ENCODE results near the gene FBXO2. TPM values are rescaled to one million over a fixed set of nuclear protein-coding genes. Genes with fewer than 3 reads are reported as not detected.

The FBXO2 gene
- total and polyA plus RNA-seq, 10 donors = 2.1 to 6.7 (median 4.6) TPM

- intact Hi-C loops (cut with DNase I; ENCODE audit: low total_unique reads) = no loop called here
- peaks cover 0 to 63% (median 55%) of the 10 kb centered on the region in 6 donors for H3K36me3 ChIP-seq
- no peak overlapping the region for H3K27ac ChIP-seq
- H3K4me1 ChIP-seq = peaks cover 4 to 37% (median 20%) of the 10 kb centered on the region in 6 donors
- no peak for TF ChIP-seq POLR2AphosphoS5 (IDR thresholded peaks at IDR 0.05)
- TF ChIP-seq POLR2A (IDR thresholded peaks at IDR 0.05) = no peak
- TF ChIP-seq CTCF (IDR thresholded peaks at IDR 0.05 in 8 of 11, conservative IDR thresholded peaks at IDR 0.05 in 3 of 11) = no peak
- H3K27me3 ChIP-seq (replicated peaks in 1 of 7) = no peaks in the 10 kb centered on the region
- DNase-seq = no peak
- 84 to 92% (median 88%) methylated on average over 10 of the region's 10 CpGs for WGBS, 5 donors
- no peaks in the 10 kb centered on the region for H3K9me3 ChIP-seq
- H3K4me3 ChIP-seq = no peak overlapping the region
Measured at GRCh38 chr1:11676386-11677103, 22.3 kb upstream of the FBXO2 start.

- intact Hi-C loops (cut with DNase I; ENCODE audit: low total_unique reads) = no loop called here
- peaks cover 3 to 42% (median 23%) of the 10 kb centered on the region in 6 donors for H3K4me1 ChIP-seq
- no peak overlapping the region for H3K4me3 ChIP-seq
- 90 to 98% (median 97%) methylated on average over 6 to 10 of the region's 10 CpGs for WGBS, 5 donors
- H3K27me3 ChIP-seq (replicated peaks in 1 of 7) = no peaks in the 10 kb centered on the region
- peaks cover 0 to 75% (median 56%) of the 10 kb centered on the region in 6 donors for H3K36me3 ChIP-seq
- no peak for DNase-seq
- peak in 1 of 3 donors; percentile 35 for TF ChIP-seq POLR2AphosphoS5 (IDR thresholded peaks at IDR 0.05)
- TF ChIP-seq POLR2A (IDR thresholded peaks at IDR 0.05) = no peak
- no peaks in the 10 kb centered on the region for H3K9me3 ChIP-seq
- no peak overlapping the region for H3K27ac ChIP-seq
Measured at GRCh38 chr1:11675325-11675724, 21.1 kb upstream of the FBXO2 start.

- Histone ChIP-seq H3K36me3 (peaks cover 0 to 83% (median 56%) of the 10 kb centered on the region in 6 donors), H3K9me3 (no peaks in the 10 kb centered on the region), H3K4me1 (peaks cover 0 to 37% (median 15%) of the 10 kb centered on the region in 6 donors), H3K4me3 (no peak overlapping the region), H3K27me3 (replicated peaks in 1 of 7) (no peaks in the 10 kb centered on the region), H3K27ac (no peak overlapping the region)
- intact Hi-C loops (cut with DNase I; ENCODE audit: low total_unique reads) = no loop called here
- DNase-seq = no peak
- TF ChIP-seq POLR2AphosphoS5 (IDR thresholded peaks at IDR 0.05) (peak in 1 of 3 donors; percentile 28), POLR2A (IDR thresholded peaks at IDR 0.05) (no peak)
- 95 to 98% (median 96%) methylated on average over 7 to 14 of the region's 14 CpGs for WGBS, 5 donors
Measured at GRCh38 chr1:11674488-11674887, 20.3 kb upstream of the FBXO2 start.

GRCh38 chr1:11673089-11673769 lies 19.0 kb upstream of the FBXO2 start:
- no peak for DNase-seq
- Histone ChIP-seq H3K4me1 (peaks cover 0 to 24% (median 8%) of the 10 kb centered on the region in 6 donors), H3K9me3 (no peaks in the 10 kb centered on the region), H3K27ac (no peak overlapping the region), H3K4me3 (no peak overlapping the region), H3K36me3 (peaks cover 0 to 96% (median 61%) of the 10 kb centered on the region in 6 donors), H3K27me3 (replicated peaks in 1 of 7) (no peaks in the 10 kb centered on the region)
- WGBS, 5 donors = 91 to 97% (median 94%) methylated on average over 8 to 14 of the region's 14 CpGs
- TF ChIP-seq CTCF (IDR thresholded peaks at IDR 0.05 in 8 of 11, conservative IDR thresholded peaks at IDR 0.05 in 3 of 11) (no peak), POLR2A (IDR thresholded peaks at IDR 0.05) (no peak), POLR2AphosphoS5 (IDR thresholded peaks at IDR 0.05) (peak in 1 of 3 donors; percentile 52)
- intact Hi-C loops (cut with DNase I; ENCODE audit: low total_unique reads) = no loop called here
